Neural progenitor cell (in vitro differentiated cells): ENCODE measurements around the gene IKZF3.

Experiments
- CTCF ChIP-seq: fragments of 200-600 bp; sonication (generic); IDR thresholded peaks from 2 replicates; pipeline ENCODE4 v1.5.1; 2017; ENCODE audit warnings: antibody characterized with exemption, mild to moderate bottlenecking
- EZH2 ChIP-seq: fragments of 200-600 bp; sonication (generic); IDR thresholded peaks from 2 replicates; pipeline ENCODE4 v1.6.1; 2017; ENCODE audit warnings: antibody characterized with exemption, mild to moderate bottlenecking, moderate library complexity

DNA sequence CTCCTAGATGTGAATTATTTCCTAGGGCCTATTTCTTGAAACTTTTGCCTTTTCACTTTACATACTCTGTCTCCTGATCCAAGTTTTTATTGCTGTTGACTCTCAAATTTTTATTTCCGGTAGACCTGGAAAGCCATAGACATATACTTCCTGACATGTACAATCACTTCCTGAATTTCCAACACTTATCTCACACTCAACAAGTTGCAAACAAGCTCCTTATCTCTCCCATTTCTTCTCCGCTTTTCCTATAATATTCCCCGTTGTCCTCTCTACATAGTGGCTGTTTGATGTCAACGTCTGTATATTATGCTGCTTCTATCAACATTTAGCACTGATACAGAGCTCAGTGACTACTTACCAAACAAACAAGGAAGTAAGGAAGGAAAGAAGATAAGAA lies 59.3 kb downstream of the IKZF3 start:
- TF ChIP-seq EZH2 (no peak), CTCF (no peak)
